ENCODE measurements around the gene MAPRE3.

Gene MAPRE3

GRCh38 chr2:27040282-27040681 lies 69.8 kb downstream of the MAPRE3 start:
- DNase-seq (ENCODE audit: low read depth), result no peak

GRCh38 chr2:27041752-27042151 lies 71.3 kb downstream of the MAPRE3 start:
- DNase-seq (ENCODE audit: low read depth), result no peak

GRCh38 chr2:27042159-27042661 lies 71.8 kb downstream of the MAPRE3 start:
- DNase-seq (ENCODE audit: low read depth), result no peak

- peak; percentile 24 for DNase-seq (ENCODE audit: low read depth)
Measured at GRCh38 chr2:27042985-27043634, 72.7 kb downstream of the MAPRE3 start.

GRCh38 chr2:27049422-27050280 lies 79.2 kb downstream of the MAPRE3 start:
- no peak for DNase-seq (ENCODE audit: low read depth)

- peak; percentile 95 for DNase-seq (ENCODE audit: low read depth)
Measured at GRCh38 chr2:27050281-27050995, 80.0 kb downstream of the MAPRE3 start.

- DNase-seq (ENCODE audit: low read depth), result peak; percentile 88
Measured at GRCh38 chr2:27050996-27051901, 80.8 kb downstream of the MAPRE3 start, which contains the start of gene AGBL5. Gene AGBL5, plus strand, starts transcription at chr2:27051668. Its CDS starts 1,291 bp downstream, at chr2:27052959.

- no peak for DNase-seq (ENCODE audit: low read depth)
Measured at GRCh38 chr2:27051902-27052645, 81.6 kb downstream of the MAPRE3 start.

GRCh38 chr2:27053321-27053720 lies 82.9 kb downstream of the MAPRE3 start:
- no peak for DNase-seq (ENCODE audit: low read depth)

- DNase-seq (ENCODE audit: low read depth), result no peak
Measured at GRCh38 chr2:27053776-27054175, 83.3 kb downstream of the MAPRE3 start.

- no peak for DNase-seq (ENCODE audit: low read depth)
Measured at GRCh38 chr2:27054721-27055120, 84.3 kb downstream of the MAPRE3 start.

- DNase-seq (ENCODE audit: low read depth), result no peak
Measured at GRCh38 chr2:27057184-27057583, 86.7 kb downstream of the MAPRE3 start.

GRCh38 chr2:27058210-27058609 lies 87.8 kb downstream of the MAPRE3 start:
- DNase-seq (ENCODE audit: low read depth), result no peak

GRCh38 chr2:27059141-27059820 lies 88.8 kb downstream of the MAPRE3 start:
- DNase-seq (ENCODE audit: low read depth), result no peak

GRCh38 chr2:27060323-27060722 lies 89.9 kb downstream of the MAPRE3 start:
- DNase-seq (ENCODE audit: low read depth), result no peak

GRCh38 chr2:27065128-27065527 lies 94.7 kb downstream of the MAPRE3 start:
- DNase-seq (ENCODE audit: low read depth), result no peak

GRCh38 chr2:27067385-27067784 lies 96.9 kb downstream of the MAPRE3 start:
- DNase-seq (ENCODE audit: low read depth), result no peak

- DNase-seq (ENCODE audit: low read depth), result no peak
Measured at GRCh38 chr2:27069436-27069835, 99.0 kb downstream of the MAPRE3 start.

- DNase-seq (ENCODE audit: low read depth), result no peak
Measured at GRCh38 chr2:27069961-27070618, 99.7 kb downstream of the MAPRE3 start.

Data from amniotic epithelial cell (primary cell).